DOHH2 (cell line): ENCODE measurements around the gene SLC2A6.

Experiments used
- H3F3A ChIP-seq: fragments of 200-600 bp; sonication (generic), shearing (Covaris generic); 2 replicates; pipeline ENCODE4 v1.6.0; 2016; ENCODE audit warnings: antibody characterized with exemption, mild to moderate bottlenecking; ENCODE audit not compliant: control insufficient read depth, insufficient read depth
- H3K27ac ChIP-seq: fragments of 200-600 bp; sonication (generic); 2 replicates; pipeline ENCODE4 v1.5.1; 2014; ENCODE audit warnings: low read depth, mild to moderate bottlenecking, low read length, moderate library complexity
- H3K27me3 ChIP-seq: fragments of 200-600 bp; sonication (generic); 2 replicates; pipeline ENCODE4 v1.6.1; 2014; ENCODE audit warnings: mild to moderate bottlenecking, low read length, mixed read lengths; ENCODE audit not compliant: control insufficient read depth
- H3K36me3 ChIP-seq: fragments of 200-600 bp; sonication (generic); 2 replicates; pipeline ENCODE4 v1.6.1; 2014; ENCODE audit warnings: mild to moderate bottlenecking, low read length, moderate library complexity, mixed read lengths; ENCODE audit not compliant: control insufficient read depth
- H3K4me1 ChIP-seq: fragments of 200-600 bp; sonication (generic); 2 replicates; pipeline ENCODE4 v1.6.1; 2014; ENCODE audit warnings: mild to moderate bottlenecking, low read length, mixed read lengths; ENCODE audit not compliant: control insufficient read depth
- H3K4me2 ChIP-seq: fragments of 200-600 bp; sonication (generic); 2 replicates; pipeline ENCODE4 v1.6.0; 2014; ENCODE audit warnings: mild to moderate bottlenecking, low read length, moderate library complexity
- H3K4me3 ChIP-seq: fragments of 200-600 bp; sonication (generic); 2 replicates; pipeline ENCODE4 v1.5.1; 2014; ENCODE audit warnings: mild to moderate bottlenecking, low read length, mixed read lengths
- H3K79me2 ChIP-seq: fragments of 200-600 bp; sonication (generic); 2 replicates; pipeline ENCODE4 v1.6.1; 2014; ENCODE audit warnings: mild to moderate bottlenecking, low read length, mixed read lengths; ENCODE audit not compliant: control insufficient read depth
- H3K9me2 ChIP-seq: fragments of 200-600 bp; sonication (generic); replicated peaks from 2 replicates; pipeline ENCODE4 v1.6.1; 2014; ENCODE audit warnings: mild to moderate bottlenecking, low read length, mixed read lengths; ENCODE audit not compliant: control insufficient read depth
- H3K9me3 ChIP-seq: fragments of 200-600 bp; sonication (generic); 2 replicates; pipeline ENCODE4 v1.6.1; 2014; ENCODE audit warnings: antibody characterized with exemption, low read length, mixed read lengths; ENCODE audit not compliant: control insufficient read depth, insufficient read depth
- H4K20me1 ChIP-seq: fragments of 200-600 bp; sonication (generic); 2 replicates; pipeline ENCODE4 v1.6.0; 2014; ENCODE audit warnings: low read depth, mild to moderate bottlenecking, antibody characterized with exemption, low read length, moderate library complexity; ENCODE audit not compliant: control insufficient read depth, insufficient read depth
- CTCF ChIP-seq: fragments of 200-600 bp; sonication (generic); IDR thresholded peaks from one replicate; pipeline ENCODE4 v1.5.1; 2014; ENCODE audit warnings: antibody characterized with exemption, mild to moderate bottlenecking, low read depth, low read length; ENCODE audit not compliant: poor library complexity, severe bottlenecking
- EZH2phosphoT487 ChIP-seq: fragments of 200-600 bp; sonication (generic); IDR thresholded peaks from 2 replicates; pipeline ENCODE4 v1.6.1; 2017; ENCODE audit warnings: borderline replicate concordance, mild to moderate bottlenecking, antibody characterized with exemption, low read length, moderate library complexity, mixed read lengths

The SLC2A6 gene

DNA sequence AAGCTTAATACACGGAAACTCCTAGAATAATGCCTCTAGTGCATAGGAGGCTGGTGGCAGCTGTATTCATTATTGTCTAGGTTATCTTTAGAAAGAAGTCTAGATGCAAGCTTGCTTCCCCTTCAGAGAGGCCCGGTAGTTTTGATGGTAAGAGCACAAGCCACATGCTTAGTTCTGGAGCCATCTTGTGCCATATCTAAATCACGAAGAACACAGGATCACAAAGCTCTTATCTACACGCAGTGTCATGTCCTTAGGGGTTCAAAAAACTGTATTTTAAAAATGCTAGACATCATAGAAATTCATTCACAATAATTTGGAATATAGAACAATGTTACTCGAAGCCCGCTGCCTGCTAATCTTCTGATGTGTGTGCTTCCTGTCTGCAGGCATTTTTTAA lies 12.9 kb downstream of the SLC2A6 start:
- Histone ChIP-seq H3F3A (0 out of 2 replicates have a peak, but pooled peaks cover 4% of the 10 kb centered on the region), H3K4me3 (no peak overlapping the region), H3K4me1 (peaks cover 9% of the 10 kb centered on the region), H3K4me2 (no peak overlapping the region), H3K27me3 (peaks cover 20% of the 10 kb centered on the region), H3K9me2 (no peaks in the 10 kb centered on the region), H3K36me3 (no peaks in the 10 kb centered on the region), H3K27ac (no peak overlapping the region), H3K79me2 (no peaks in the 10 kb centered on the region), H3K9me3 (no peaks in the 10 kb centered on the region), H4K20me1 (0 out of 2 replicates have a peak, but pooled peaks cover 10% of the 10 kb centered on the region)
- no peak for TF ChIP-seq EZH2phosphoT487
- TF ChIP-seq CTCF, result no peak

GRCh38 chr9:133464638-133465037 lies 14.3 kb downstream of the SLC2A6 start:
- TF ChIP-seq EZH2phosphoT487, result no peak
- no peak for TF ChIP-seq CTCF
- H3K79me2 ChIP-seq, result no peaks in the 10 kb centered on the region
- no peak overlapping the region for H3K27ac ChIP-seq
- H3K4me2 ChIP-seq, result no peak overlapping the region
- 0 out of 2 replicates have a peak, but pooled peaks cover 5% of the 10 kb centered on the region for H3F3A ChIP-seq
- H3K4me3 ChIP-seq, result no peak overlapping the region
- H3K4me1 ChIP-seq, result peaks cover 16% of the 10 kb centered on the region
- H3K9me2 ChIP-seq, result no peaks in the 10 kb centered on the region
- no peaks in the 10 kb centered on the region for H3K9me3 ChIP-seq
- 0 out of 2 replicates have a peak, but pooled peaks cover 5% of the 10 kb centered on the region for H4K20me1 ChIP-seq
- peaks cover 20% of the 10 kb centered on the region for H3K27me3 ChIP-seq
- no peaks in the 10 kb centered on the region for H3K36me3 ChIP-seq

DNA sequence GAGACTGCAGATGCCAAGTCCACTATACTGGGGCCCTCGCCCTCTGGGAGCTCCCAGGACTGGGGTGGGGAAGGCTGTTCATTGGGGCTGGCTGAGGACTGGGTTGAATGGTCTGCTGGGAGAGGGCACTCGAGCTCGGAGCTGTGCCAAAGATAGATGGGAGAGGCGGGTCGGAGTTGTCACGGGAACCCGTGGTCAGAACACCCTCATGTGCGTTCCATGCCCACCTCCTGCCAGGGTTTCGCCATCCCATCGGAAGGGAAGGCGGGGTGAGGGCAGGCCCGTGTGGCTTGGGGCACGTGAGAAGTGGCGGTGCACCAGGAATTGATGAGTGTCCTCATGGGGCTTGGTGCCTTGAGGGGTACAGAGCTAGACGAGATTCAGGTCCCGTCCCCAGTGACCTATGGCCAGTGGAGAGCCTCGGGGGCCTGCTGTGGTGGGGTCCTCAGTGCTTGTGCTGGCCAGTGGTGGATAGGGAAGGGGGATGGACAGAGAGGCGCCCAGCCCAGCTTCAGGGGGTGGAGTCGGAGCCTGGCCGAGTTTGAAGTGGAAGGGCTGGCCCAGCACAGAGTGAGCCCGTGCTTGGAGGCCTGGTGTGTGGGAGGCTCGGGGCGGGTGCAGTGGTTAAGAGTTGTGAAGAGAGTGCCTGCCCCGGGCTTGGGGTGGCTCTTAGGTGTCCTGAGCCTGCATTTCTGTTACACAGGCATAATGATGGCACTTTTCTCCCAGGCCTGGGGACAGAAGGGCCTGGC lies 14.9 kb downstream of the SLC2A6 start:
- peaks cover 21% of the 10 kb centered on the region for H3K27me3 ChIP-seq
- no peaks in the 10 kb centered on the region for H3K9me3 ChIP-seq
- TF ChIP-seq EZH2phosphoT487 (no peak), CTCF (no peak)

More for the DNA sequence above, 14.9 kb downstream of the SLC2A6 start:
- H3K27ac ChIP-seq, result no peak overlapping the region
- H3K4me3 ChIP-seq, result no peak overlapping the region
- H3K79me2 ChIP-seq, result no peaks in the 10 kb centered on the region
- H3K4me1 ChIP-seq, result peaks cover 20% of the 10 kb centered on the region
- H3K4me2 ChIP-seq, result no peak overlapping the region
- 0 out of 2 replicates have a peak, but pooled peaks cover 5% of the 10 kb centered on the region for H4K20me1 ChIP-seq
- 0 out of 2 replicates have a peak, but pooled peaks cover 5% of the 10 kb centered on the region for H3F3A ChIP-seq
- no peaks in the 10 kb centered on the region for H3K36me3 ChIP-seq
- no peaks in the 10 kb centered on the region for H3K9me2 ChIP-seq
